Measurements from ENCODE around the gene ELMO1.

- no peak for TF ChIP-seq POLR2A (IDR thresholded peaks at IDR 0.05; ENCODE audit: low read length)
- no peak for TF ChIP-seq GATA1 (IDR thresholded peaks at IDR 0.05; ENCODE audit: low read depth, low read length)
Observed at GRCh38 chr7:36941359-36941758, 507.3 kb downstream of the ELMO1 start.
